WERI-Rb-1 (cell line): ENCODE data around the gene FST.

Experiments used
- DNase-seq: peaks from one replicate; pipeline ENCODE4 v3.0.0-alpha.2; 2020
- H3K27ac ChIP-seq: fragments of 250-450 bp; sonication (Bioruptor Pico); 2 replicates; pipeline ENCODE4 v1.5.1; 2020; ENCODE audit warnings: mild to moderate bottlenecking, moderate library complexity
- H3K27me3 ChIP-seq: fragments of 250-450 bp; sonication (Bioruptor Pico); 2 replicates; pipeline ENCODE4 v1.5.1; 2021; ENCODE audit warnings: mild to moderate bottlenecking, low read depth, moderate library complexity; ENCODE audit not compliant: insufficient read depth, severe bottlenecking
- H3K36me3 ChIP-seq: fragments of 250-450 bp; sonication (Bioruptor Pico); 2 replicates; pipeline ENCODE4 v1.5.1; 2020; ENCODE audit warnings: mild to moderate bottlenecking, moderate library complexity
- H3K4me3 ChIP-seq: 2 replicates; pipeline ENCODE4 v1.5.1; 2011; ENCODE audit warnings: low read depth, mild to moderate bottlenecking, control low read depth, low read length
- H3K9me3 ChIP-seq: fragments of 250-450 bp; sonication (Bioruptor Pico); 2 replicates; pipeline ENCODE4 v1.5.1; 2021; ENCODE audit warnings: mild to moderate bottlenecking, moderate library complexity; ENCODE audit not compliant: severe bottlenecking
- TF ChIP-seq, protein P1 (sequence below): IDR thresholded peaks from 2 replicates; pipeline ENCODE4 v1.5.1; 2011; ENCODE audit warnings: low read depth, mild to moderate bottlenecking, control low read depth, inconsistent platforms, low read length

FST gene

DNA sequence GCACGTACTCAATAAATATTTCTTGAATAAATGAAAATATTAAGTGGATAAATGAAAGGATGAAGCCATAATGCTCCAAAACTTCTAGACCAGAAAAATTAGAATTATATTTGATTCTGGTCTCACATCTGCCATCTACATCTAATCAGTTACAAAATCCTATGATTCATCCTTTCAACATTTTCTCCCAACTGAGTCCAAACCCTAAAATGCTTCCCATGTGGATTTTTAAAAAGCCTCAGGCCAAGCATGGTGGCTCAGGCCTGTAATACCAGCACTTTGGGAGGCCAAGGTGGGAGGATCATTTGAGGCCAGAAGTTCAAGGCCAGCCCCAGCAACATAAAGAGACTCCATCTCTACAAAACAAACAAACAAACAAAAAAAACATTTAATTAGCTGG is 31.6 kb upstream of the FST start:
- no peaks in the 10 kb centered on the region for H3K9me3 ChIP-seq
- H3K27ac ChIP-seq, result no peak overlapping the region
- DNase-seq, result no peak
- H3K36me3 ChIP-seq, result no peaks in the 10 kb centered on the region
- TF ChIP-seq, protein P1, sequence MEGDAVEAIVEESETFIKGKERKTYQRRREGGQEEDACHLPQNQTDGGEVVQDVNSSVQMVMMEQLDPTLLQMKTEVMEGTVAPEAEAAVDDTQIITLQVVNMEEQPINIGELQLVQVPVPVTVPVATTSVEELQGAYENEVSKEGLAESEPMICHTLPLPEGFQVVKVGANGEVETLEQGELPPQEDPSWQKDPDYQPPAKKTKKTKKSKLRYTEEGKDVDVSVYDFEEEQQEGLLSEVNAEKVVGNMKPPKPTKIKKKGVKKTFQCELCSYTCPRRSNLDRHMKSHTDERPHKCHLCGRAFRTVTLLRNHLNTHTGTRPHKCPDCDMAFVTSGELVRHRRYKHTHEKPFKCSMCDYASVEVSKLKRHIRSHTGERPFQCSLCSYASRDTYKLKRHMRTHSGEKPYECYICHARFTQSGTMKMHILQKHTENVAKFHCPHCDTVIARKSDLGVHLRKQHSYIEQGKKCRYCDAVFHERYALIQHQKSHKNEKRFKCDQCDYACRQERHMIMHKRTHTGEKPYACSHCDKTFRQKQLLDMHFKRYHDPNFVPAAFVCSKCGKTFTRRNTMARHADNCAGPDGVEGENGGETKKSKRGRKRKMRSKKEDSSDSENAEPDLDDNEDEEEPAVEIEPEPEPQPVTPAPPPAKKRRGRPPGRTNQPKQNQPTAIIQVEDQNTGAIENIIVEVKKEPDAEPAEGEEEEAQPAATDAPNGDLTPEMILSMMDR, result no peak
- H3K4me3 ChIP-seq, result no peak overlapping the region
- H3K27me3 ChIP-seq, result no peaks in the 10 kb centered on the region

DNA sequence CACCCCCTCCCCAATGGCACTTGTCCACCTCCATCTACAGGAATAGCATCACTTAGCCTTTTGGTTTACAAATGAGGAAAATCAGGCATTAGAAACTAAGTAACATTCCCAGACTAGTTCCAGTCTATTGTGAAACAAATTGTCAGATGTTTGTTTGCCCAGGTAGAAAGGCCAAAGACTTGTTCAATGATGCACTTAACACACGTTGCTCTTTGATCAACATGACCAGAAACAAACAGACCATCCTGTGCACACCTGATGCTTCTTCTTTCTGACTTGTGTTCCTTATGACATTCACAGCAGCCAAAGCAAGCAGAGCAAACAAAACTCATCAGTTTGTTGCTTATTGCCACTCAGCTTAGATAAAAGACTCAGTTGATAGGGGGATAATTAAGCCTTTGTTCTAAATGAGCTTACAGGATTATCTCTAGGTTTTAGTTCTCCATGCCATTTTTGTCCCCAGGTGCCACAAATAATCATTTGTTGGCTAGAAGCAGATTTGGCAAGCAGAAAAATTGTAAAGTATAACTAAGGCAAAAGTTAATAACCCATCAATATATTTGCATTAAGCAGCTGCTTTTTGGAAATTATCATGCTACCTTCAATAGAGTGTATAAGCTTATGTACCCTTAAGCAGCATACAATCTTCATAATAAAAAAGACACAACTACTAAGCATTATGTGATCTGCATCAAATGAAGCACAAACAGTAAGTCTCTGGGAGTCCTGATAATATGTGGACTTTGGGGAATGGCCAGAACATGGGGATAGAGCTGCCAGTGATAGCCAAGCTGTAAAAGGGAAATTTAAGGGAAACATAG is 26.3 kb upstream of the FST start:
- Histone ChIP-seq H3K27ac (no peak overlapping the region), H3K9me3 (no peaks in the 10 kb centered on the region), H3K4me3 (no peak overlapping the region), H3K36me3 (no peaks in the 10 kb centered on the region), H3K27me3 (no peaks in the 10 kb centered on the region)
- no peak for DNase-seq
- TF ChIP-seq, protein P1, result no peak

DNA sequence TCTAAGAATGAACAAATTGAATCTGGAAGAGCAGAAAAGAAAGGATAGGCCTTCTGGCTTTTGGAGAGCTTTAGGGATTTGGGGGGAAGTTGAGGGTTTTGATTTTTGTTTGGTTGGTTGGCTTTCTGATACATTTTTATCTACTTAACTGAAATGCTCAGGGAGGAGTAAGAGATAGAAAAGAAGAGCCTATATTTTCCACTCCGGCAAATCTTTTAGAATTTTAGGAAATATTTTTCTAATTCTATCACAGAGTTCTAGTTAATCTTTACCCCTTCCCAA is 25.8 kb upstream of the FST start:
- Histone ChIP-seq H3K27ac (no peak overlapping the region), H3K36me3 (no peaks in the 10 kb centered on the region), H3K9me3 (no peaks in the 10 kb centered on the region), H3K27me3 (no peaks in the 10 kb centered on the region), H3K4me3 (no peak overlapping the region)
- TF ChIP-seq, protein P1, result no peak
- DNase-seq, result no peak

DNA sequence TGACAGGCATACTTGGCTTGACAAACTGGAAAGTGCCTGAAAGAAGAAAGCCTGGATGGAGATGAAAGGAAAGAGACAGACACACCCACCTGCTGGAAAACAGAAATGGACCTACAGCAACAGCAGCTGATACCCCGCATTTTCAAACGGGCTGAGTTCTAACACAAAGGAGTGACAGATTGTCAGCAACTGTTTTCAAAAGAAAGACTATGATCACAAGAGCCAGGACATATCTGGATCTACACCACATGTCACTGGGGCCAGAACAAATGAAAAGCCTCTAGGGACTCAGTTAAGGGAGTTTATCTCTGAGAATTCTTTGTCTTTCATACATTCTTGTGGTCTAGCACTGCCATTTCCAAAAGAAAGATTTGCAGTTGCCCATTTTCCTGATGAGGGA is 24.1 kb upstream of the FST start:
- no peaks in the 10 kb centered on the region for H3K9me3 ChIP-seq
- no peak overlapping the region for H3K27ac ChIP-seq
- no peak for DNase-seq
- H3K27me3 ChIP-seq, result no peaks in the 10 kb centered on the region
- H3K36me3 ChIP-seq, result no peaks in the 10 kb centered on the region
- no peak overlapping the region for H3K4me3 ChIP-seq
- TF ChIP-seq, protein P1, result no peak

DNA sequence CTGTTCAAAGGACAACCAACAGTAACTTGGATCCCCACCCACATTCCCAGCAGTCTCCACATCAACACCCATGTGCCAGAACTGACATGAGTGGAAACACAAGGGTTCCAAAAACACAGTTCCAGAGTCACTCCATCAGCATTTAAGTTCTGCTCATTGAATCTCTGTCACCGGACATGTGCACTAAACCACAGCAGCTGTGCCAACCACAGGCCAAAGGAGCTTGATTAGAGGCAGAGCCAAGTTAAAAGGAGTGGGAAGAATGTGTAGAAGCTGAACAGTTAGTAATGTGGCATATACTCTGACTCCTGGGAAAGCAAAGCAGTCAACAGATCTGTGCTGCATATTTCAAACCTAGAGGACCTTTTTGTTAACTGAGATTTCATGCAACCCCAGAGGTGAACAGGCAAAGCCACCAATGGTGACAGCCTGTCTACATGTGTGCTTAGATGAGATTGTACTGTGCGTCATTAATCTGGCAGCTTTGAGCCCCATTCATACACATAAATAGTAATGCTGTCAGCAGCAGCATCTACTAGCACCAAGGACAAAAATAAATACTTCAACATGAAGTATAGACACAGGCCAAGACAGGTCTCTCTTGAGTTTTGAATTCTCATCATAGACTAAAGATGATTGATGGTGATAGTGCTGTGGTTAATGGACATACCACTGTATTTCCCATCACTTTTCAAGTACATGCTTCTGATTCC is 16.4 kb upstream of the FST start:
- DNase-seq, result no peak
- Histone ChIP-seq H3K27ac (no peak overlapping the region), H3K9me3 (no peaks in the 10 kb centered on the region), H3K27me3 (no peaks in the 10 kb centered on the region), H3K4me3 (no peak overlapping the region), H3K36me3 (no peaks in the 10 kb centered on the region)
- TF ChIP-seq, protein P1, result no peak

DNA sequence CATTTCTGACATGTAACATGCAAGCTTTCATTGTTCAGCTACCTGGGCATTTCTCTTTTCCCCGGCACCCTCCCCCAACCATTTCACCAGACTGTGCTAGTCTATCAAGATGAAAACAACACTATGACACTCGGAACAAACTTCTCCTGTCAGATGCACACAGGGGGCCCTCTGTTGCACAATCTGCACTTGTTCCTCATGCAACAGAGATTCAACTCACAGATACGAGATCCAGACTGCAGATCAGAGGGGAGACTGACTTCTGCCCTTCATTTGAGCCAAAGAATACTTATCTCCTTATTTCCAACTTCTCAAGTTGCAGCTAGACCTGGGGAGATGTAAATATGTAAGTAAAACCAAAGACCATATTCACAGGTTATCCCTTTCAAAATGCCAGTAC is 15.7 kb upstream of the FST start:
- DNase-seq, result no peak
- Histone ChIP-seq H3K27me3 (no peaks in the 10 kb centered on the region), H3K27ac (no peak overlapping the region), H3K4me3 (no peak overlapping the region), H3K36me3 (no peaks in the 10 kb centered on the region), H3K9me3 (no peaks in the 10 kb centered on the region)
- TF ChIP-seq, protein P1, result no peak
